KOPT-K1 (cell line): ENCODE results near the gene RIT2.

Experiments
- H3K27ac ChIP-seq: fragments of 200-600 bp; sonication (generic); 2 replicates; pipeline ENCODE4 v1.5.1; 2016; ENCODE audit warnings: antibody characterized with exemption, mild to moderate bottlenecking, low read depth, low read length; ENCODE audit not compliant: poor library complexity, severe bottlenecking
- H3K36me3 ChIP-seq: fragments of 200-600 bp; sonication (generic); 2 replicates; pipeline ENCODE4 v1.5.1; 2017; ENCODE audit warnings: antibody characterized with exemption, mild to moderate bottlenecking, low read length, moderate library complexity; ENCODE audit not compliant: insufficient read depth
- H3K9me3 ChIP-seq: fragments of 200-600 bp; sonication (generic); 2 replicates; pipeline ENCODE4 v1.5.1; 2017; ENCODE audit warnings: antibody characterized with exemption, low read length, mild to moderate bottlenecking; ENCODE audit not compliant: insufficient read depth, poor library complexity, severe bottlenecking

RIT2 gene

GRCh38 chr18:43061318-43061717 is 54.2 kb downstream of the RIT2 start:
- Histone ChIP-seq H3K27ac (no peak overlapping the region), H3K36me3 (no peaks in the 10 kb centered on the region), H3K9me3 (no peaks in the 10 kb centered on the region)

- Histone ChIP-seq H3K27ac (no peak overlapping the region), H3K9me3 (no peaks in the 10 kb centered on the region), H3K36me3 (no peaks in the 10 kb centered on the region)
These were observed 55.5 kb downstream of the RIT2 start for GRCh38 chr18:43060020-43060419.

- no peak overlapping the region for H3K27ac ChIP-seq
- no peaks in the 10 kb centered on the region for H3K36me3 ChIP-seq
- H3K9me3 ChIP-seq, result no peaks in the 10 kb centered on the region
These were observed 60.5 kb downstream of the RIT2 start for GRCh38 chr18:43054815-43055519.

DNA sequence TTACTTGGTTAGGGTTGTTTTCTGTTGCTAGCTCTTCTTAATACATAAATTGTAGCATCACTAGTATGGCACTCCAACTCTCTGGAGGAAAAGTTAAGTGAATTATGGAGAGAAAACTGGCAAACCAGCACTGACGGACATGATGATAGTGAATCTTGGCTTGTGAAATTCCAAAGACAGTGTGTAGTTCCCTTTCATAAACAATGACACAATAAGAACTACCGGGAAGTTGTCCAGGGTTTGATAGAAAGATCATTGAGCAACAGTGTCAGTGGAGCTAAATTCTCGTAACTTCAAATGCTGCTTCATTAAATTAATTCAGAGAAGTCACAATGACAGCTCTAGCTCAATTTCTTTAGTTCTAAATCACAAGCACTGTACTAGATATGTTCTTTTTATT is 66.5 kb downstream of the RIT2 start:
- H3K27ac ChIP-seq, result no peak overlapping the region
- H3K9me3 ChIP-seq, result no peaks in the 10 kb centered on the region

GRCh38 chr18:43046322-43046721 is 69.2 kb downstream of the RIT2 start:
- Histone ChIP-seq H3K9me3 (no peaks in the 10 kb centered on the region), H3K27ac (no peak overlapping the region), H3K36me3 (no peaks in the 10 kb centered on the region)

More for the DNA sequence above, 66.5 kb downstream of the RIT2 start:
- no peaks in the 10 kb centered on the region for H3K36me3 ChIP-seq

GRCh38 chr18:43043626-43044025 is 71.9 kb downstream of the RIT2 start:
- Histone ChIP-seq H3K36me3 (no peaks in the 10 kb centered on the region), H3K9me3 (no peaks in the 10 kb centered on the region), H3K27ac (no peak overlapping the region)

- H3K9me3 ChIP-seq, result no peaks in the 10 kb centered on the region
- H3K36me3 ChIP-seq, result no peaks in the 10 kb centered on the region
- no peak overlapping the region for H3K27ac ChIP-seq
These were observed 75.2 kb downstream of the RIT2 start for GRCh38 chr18:43040281-43040680.

DNA sequence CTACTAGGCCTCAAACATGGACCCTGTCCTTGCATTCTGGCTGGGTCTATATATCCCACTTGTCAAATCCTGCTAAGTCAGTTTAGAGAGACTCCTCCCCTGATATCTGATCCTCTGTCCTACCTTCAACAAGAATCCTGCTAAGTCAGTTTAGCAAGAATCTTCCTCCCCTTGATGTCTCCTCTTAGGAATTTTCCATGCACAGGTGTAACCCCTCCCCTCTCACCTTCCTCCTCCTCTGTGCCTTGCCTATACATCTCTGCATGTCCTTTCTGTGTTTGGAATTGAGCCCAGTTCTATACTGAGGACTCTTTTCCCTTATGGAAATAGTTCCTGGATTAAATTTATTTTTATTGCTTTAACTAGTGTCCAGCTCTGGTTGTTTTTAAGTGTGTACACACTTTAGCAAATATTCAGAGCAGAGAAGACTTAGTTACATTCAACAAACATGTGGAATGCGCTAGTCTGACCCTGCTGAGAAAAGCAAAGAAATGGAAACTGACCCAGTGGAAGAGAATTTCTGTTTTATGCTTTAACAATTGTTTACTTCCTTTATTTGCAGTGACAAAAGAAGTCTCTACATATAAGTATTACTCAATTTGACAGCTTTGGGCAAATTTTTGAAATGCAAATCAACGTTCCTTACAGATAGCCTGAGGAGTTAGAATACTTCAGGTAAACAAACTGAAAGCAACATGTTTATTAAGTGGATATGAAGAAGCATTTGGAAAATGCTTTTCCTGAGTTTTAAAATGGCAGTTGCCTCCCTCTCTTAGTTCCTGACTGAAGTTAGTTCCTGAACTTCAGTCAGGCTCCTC is 80.6 kb downstream of the RIT2 start:
- Histone ChIP-seq H3K36me3 (no peaks in the 10 kb centered on the region), H3K27ac (no peak overlapping the region), H3K9me3 (no peaks in the 10 kb centered on the region)

- no peaks in the 10 kb centered on the region for H3K9me3 ChIP-seq
These were observed 84.3 kb downstream of the RIT2 start for GRCh38 chr18:43031169-43031568.

DNA sequence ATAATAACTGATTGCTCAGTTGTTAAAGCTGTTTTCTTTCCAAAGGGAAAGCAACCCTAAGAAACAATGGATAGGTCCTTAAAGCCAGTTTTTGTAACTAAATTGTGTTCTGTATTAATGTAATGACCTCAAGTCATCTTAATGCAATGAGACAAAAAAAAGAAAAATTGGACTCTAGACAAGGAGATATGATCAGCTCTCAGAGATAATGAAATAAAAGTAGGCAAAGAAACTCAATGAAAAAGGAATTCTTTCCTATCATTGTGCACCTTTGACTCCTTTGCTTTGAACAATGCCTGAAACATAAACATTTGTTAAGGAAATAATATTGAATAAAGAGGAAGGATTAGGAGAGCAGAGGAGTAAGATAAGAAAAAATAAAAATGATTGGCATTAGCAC is 86.1 kb downstream of the RIT2 start:
- no peak overlapping the region for H3K27ac ChIP-seq
- H3K9me3 ChIP-seq, result no peaks in the 10 kb centered on the region
- no peaks in the 10 kb centered on the region for H3K36me3 ChIP-seq

More at GRCh38 chr18:43031169-43031568, 84.3 kb downstream of the RIT2 start:
- no peak overlapping the region for H3K27ac ChIP-seq
- no peaks in the 10 kb centered on the region for H3K36me3 ChIP-seq

DNA sequence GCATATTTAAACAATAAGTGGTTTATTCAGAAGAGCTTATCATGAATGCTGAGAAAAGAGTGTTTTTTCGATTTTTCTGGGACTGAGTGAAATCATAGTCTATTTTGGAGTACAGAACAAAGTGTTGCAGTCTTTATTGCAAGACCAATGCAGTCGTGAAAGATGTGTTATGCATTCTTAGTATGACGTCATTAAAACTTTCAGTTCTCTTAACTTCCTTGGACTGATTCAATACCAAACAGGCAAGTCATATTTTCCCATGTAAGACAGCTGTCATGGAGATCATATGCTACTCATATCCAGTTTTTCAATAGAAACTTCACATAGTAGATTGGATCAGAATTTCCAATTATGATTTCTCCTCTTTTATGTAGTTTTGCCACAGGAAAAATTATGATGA is 92.6 kb downstream of the RIT2 start:
- Histone ChIP-seq H3K27ac (no peak overlapping the region), H3K9me3 (no peaks in the 10 kb centered on the region)

GRCh38 chr18:43017622-43018021 is 97.9 kb downstream of the RIT2 start:
- Histone ChIP-seq H3K36me3 (no peaks in the 10 kb centered on the region), H3K9me3 (no peaks in the 10 kb centered on the region), H3K27ac (no peak overlapping the region)

More for the DNA sequence above, 92.6 kb downstream of the RIT2 start:
- H3K36me3 ChIP-seq, result no peaks in the 10 kb centered on the region

DNA sequence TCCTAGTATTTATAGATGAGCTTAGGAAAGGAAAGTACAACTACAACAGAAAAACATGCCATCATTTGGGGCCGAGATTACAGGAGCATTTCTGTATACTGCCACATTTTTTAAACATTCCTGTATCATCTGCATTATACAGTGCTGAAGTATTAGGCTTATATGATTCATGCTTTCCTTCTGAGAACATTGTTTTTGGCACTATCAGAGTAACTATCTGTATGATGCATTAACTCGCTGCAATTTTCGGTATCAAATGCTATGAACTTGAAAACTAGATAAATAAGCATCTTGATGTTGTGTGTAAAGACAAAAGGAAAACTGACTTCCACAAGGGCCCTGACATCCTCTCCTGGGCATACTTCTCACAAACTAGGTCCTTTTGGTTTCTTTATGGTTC is 102.0 kb downstream of the RIT2 start:
- Histone ChIP-seq H3K36me3 (no peaks in the 10 kb centered on the region), H3K9me3 (no peaks in the 10 kb centered on the region), H3K27ac (no peak overlapping the region)

DNA sequence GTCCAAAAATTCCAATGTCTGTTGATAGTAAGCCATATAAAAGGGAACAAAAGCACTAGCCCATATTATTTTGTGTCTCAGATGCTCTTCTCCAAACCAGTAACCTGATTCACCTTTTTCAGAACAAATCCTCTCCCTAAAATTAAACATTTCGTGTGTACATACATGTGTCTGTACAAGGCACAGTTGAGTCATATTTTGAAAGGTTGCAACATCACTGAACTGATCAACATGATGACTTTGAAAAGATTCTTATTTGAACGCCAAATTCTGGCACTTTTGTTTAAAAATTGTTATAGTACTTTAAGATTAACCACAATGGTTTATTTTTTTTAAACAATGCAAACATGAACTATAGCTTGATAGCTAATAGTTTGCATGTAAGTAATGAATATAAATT is 102.5 kb downstream of the RIT2 start:
- no peaks in the 10 kb centered on the region for H3K9me3 ChIP-seq
- no peaks in the 10 kb centered on the region for H3K36me3 ChIP-seq
- no peak overlapping the region for H3K27ac ChIP-seq

DNA sequence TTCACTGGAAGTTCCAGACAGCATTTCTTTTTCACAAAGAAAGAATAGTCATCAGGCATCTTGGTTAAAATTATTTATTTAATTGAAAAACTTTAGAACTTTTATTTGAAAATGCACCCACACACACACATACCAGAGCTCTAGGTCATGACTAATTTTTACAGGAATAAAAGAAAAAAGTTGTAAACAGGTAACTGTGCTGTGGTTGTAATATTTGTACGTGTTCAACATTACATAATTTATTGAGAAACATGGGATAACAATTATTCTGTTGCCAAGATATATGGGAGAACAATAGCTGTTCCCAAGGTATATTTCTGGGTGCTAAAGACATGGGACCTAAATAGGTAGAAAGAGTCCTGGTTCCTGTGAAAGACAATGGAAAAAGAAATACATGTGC is 104.9 kb downstream of the RIT2 start:
- Histone ChIP-seq H3K27ac (no peak overlapping the region), H3K9me3 (no peaks in the 10 kb centered on the region), H3K36me3 (no peaks in the 10 kb centered on the region)

- Histone ChIP-seq H3K9me3 (no peaks in the 10 kb centered on the region), H3K36me3 (no peaks in the 10 kb centered on the region), H3K27ac (no peak overlapping the region)
These were observed 105.8 kb downstream of the RIT2 start for GRCh38 chr18:43009674-43010073.
